ENCODE measurements around the gene STK32B. TPM values are rescaled to one million over a fixed set of nuclear protein-coding genes. Genes with fewer than 3 reads are reported as not detected.
"Not testable (repeated sequence)": the region's sequence is repeated elsewhere in the genome, so short reads cannot be mapped to it uniquely, and the experiment has no call there.

The STK32B gene
- total and polyA plus RNA-seq, 9 of the 15 experiments (the other 6 are each of a cell fraction or from before 2014, with no cell fraction given) = 0.03 to 0.20 (median 0.07) TPM; not detected in 2

- TF ChIP-seq, protein P1, sequence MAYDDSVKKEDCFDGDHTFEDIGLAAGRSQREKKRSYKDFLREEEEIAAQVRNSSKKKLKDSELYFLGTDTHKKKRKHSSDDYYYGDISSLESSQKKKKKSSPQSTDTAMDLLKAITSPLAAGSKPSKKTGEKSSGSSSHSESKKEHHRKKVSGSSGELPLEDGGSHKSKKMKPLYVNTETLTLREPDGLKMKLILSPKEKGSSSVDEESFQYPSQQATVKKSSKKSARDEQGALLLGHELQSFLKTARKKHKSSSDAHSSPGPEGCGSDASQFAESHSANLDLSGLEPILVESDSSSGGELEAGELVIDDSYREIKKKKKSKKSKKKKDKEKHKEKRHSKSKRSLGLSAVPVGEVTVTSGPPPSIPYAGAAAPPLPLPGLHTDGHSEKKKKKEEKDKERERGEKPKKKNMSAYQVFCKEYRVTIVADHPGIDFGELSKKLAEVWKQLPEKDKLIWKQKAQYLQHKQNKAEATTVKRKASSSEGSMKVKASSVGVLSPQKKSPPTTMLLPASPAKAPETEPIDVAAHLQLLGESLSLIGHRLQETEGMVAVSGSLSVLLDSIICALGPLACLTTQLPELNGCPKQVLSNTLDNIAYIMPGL (CRISPR knock-in tag; IDR thresholded peaks at IDR 0.05) = no peak
- no peak for TF ChIP-seq ZNF311 (CRISPR knock-in tag; IDR thresholded peaks at IDR 0.05)
- no peak for TF ChIP-seq GTF2A2 (tag; IDR thresholded peaks at IDR 0.05)
- TF ChIP-seq ZNF780A (CRISPR knock-in tag; IDR thresholded peaks at IDR 0.05) = no peak
- TF ChIP-seq NR4A1 (CRISPR knock-in tag; IDR thresholded peaks at IDR 0.05) = no peak
- no peak for TF ChIP-seq NR4A1 (tag; IDR thresholded peaks at IDR 0.05)
- no peak for TF ChIP-seq HNRNPL (IDR thresholded peaks at IDR 0.05; ENCODE audit: low read depth, low read length)
- TF ChIP-seq E2F4 (CRISPR knock-in tag; IDR thresholded peaks at IDR 0.05; ENCODE audit: low read depth) = no peak
Observed at GRCh38 chr4:5278213-5278612, 226.9 kb downstream of the STK32B start (continued).

DNA sequence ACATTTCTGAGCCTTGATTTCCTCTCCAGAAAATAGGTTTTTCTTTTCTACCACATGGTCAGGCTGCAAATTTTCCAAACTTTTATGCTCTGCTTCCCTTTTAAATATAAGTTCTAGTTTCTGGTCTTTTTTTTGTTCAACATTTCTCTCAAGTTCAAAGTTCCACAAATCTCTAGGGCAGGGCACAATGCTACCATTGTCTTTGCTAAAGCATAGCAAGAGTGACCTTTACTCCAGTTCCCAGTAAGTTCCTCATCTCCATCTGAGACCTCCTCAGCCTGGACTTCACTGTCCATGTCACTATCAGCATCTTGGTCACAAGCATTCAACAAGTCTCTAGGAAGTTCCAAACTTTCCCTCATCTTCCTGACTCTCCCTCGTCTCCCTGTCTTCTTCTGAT is 228.8 kb downstream of the STK32B start:
- DNase-seq (ENCODE audit: extremely low read depth in 1 of 4, low spot score in 3 of 4); ATAC-seq; H3K9me1 ChIP-seq (ENCODE audit: control insufficient read depth, insufficient read depth, low read length); H3K79me2 ChIP-seq (ENCODE audit: control insufficient read depth, insufficient read depth, low read length); CTCF ChIA-PET (ENCODE audit: low intra/inter-chr PET ratio); H3K4me1 ChIP-seq (replicated peaks in 1 of 2; ENCODE audit: control insufficient read depth in 2 of 2, insufficient read depth in 2 of 2, low read length in 2 of 2); intact Hi-C loops (cut with micrococcal nuclease); H3K27me3 ChIP-seq (ENCODE audit: control insufficient read depth in 2 of 2, insufficient read depth in 2 of 2, low read length in 2 of 2); H4K20me1 ChIP-seq (replicated peaks; ENCODE audit: control insufficient read depth, insufficient read depth, low read length); POLR2A ChIA-PET; H2AFZ ChIP-seq (ENCODE audit: low read depth, low read length); H3K4me2 ChIP-seq (ENCODE audit: insufficient read depth, low read length); H3K9me3 ChIP-seq (replicated peaks; ENCODE audit: control insufficient read depth, insufficient read depth, low read depth, low read length); H3K9ac ChIP-seq (ENCODE audit: insufficient read depth in 1 of 2, low read depth in 2 of 2, low read length in 2 of 2); H3K4me3 ChIP-seq; H3K36me3 ChIP-seq (ENCODE audit: control insufficient read depth, insufficient read depth, low read length); in situ Hi-C loops (cut with MboI); FAIRE-seq; H3K27ac ChIP-seq (ENCODE audit: extremely low read depth, low read depth, low read length); BruUV-seq (replicated peaks): not testable (repeated sequence)
- WGBS (ENCODE audit: insufficient coverage, low coverage, missing lambda C conversion rate) = 0% methylated on average over 1 of the region's 1 CpG
